Measurements from ENCODE around the gene TAB3.
"Not testable (repeated sequence)": the region's sequence is repeated elsewhere in the genome, so short reads cannot be mapped to it uniquely, and the experiment has no call there.

Gene TAB3

GRCh38 chrX:30814978-30815377 lies 74.1 kb downstream of the TAB3 start:
- DNase-seq: no peak

- DNase-seq: no peak
Measured at GRCh38 chrX:30812326-30812725, 76.7 kb downstream of the TAB3 start.

- DNase-seq: no peak
Measured at GRCh38 chrX:30806187-30806728, 82.8 kb downstream of the TAB3 start.

- DNase-seq: no peak
Measured at GRCh38 chrX:30804462-30804861, 84.6 kb downstream of the TAB3 start.

- no peak for DNase-seq
Measured at GRCh38 chrX:30800901-30801300, 88.2 kb downstream of the TAB3 start.

GRCh38 chrX:30799327-30799726 lies 89.7 kb downstream of the TAB3 start:
- DNase-seq: no peak

- DNase-seq: no peak
Measured at GRCh38 chrX:30798810-30799209, 90.2 kb downstream of the TAB3 start.

GRCh38 chrX:30797301-30797700 lies 91.8 kb downstream of the TAB3 start:
- DNase-seq: not testable (repeated sequence)

- DNase-seq: no peak
Measured at GRCh38 chrX:30795981-30796958, 92.8 kb downstream of the TAB3 start.

- no peak for DNase-seq
Measured at GRCh38 chrX:30794497-30794896, 94.6 kb downstream of the TAB3 start.

- DNase-seq: no peak
Measured at GRCh38 chrX:30793767-30794103, 95.3 kb downstream of the TAB3 start.

- DNase-seq: no peak
Measured at GRCh38 chrX:30793075-30793766, 95.8 kb downstream of the TAB3 start.

GRCh38 chrX:30791296-30792278 lies 97.5 kb downstream of the TAB3 start:
- DNase-seq: no peak

GRCh38 chrX:30787012-30787411 lies 102.0 kb downstream of the TAB3 start:
- DNase-seq: no peak

- no peak for DNase-seq
Measured at GRCh38 chrX:30786374-30786773, 102.7 kb downstream of the TAB3 start.

GRCh38 chrX:30781711-30782444 lies 107.2 kb downstream of the TAB3 start:
- DNase-seq: no peak

GRCh38 chrX:30779453-30780030 lies 109.5 kb downstream of the TAB3 start:
- no peak for DNase-seq

GRCh38 chrX:30777575-30777974 lies 111.5 kb downstream of the TAB3 start:
- no peak for DNase-seq
